Stimulated activated CD8-positive, alpha-beta memory T cell treated with anti-CD3 and anti-CD28 coated beads, Interleukin-7, amount 100 ng/mL, for 4 hours (primary cell): ENCODE data around the gene RNF17.
"Not testable (repeated sequence)": the region's sequence is repeated elsewhere in the genome, so short reads cannot be mapped to it uniquely, and the experiment has no call there.

Experiments
- DNase-seq, 2 donors: peaks; one replicate each; pipeline ENCODE4 v3.0.0-alpha.2; 2020; ENCODE audit warnings: low read depth in 2 of 2

RNF17 gene, protein sequence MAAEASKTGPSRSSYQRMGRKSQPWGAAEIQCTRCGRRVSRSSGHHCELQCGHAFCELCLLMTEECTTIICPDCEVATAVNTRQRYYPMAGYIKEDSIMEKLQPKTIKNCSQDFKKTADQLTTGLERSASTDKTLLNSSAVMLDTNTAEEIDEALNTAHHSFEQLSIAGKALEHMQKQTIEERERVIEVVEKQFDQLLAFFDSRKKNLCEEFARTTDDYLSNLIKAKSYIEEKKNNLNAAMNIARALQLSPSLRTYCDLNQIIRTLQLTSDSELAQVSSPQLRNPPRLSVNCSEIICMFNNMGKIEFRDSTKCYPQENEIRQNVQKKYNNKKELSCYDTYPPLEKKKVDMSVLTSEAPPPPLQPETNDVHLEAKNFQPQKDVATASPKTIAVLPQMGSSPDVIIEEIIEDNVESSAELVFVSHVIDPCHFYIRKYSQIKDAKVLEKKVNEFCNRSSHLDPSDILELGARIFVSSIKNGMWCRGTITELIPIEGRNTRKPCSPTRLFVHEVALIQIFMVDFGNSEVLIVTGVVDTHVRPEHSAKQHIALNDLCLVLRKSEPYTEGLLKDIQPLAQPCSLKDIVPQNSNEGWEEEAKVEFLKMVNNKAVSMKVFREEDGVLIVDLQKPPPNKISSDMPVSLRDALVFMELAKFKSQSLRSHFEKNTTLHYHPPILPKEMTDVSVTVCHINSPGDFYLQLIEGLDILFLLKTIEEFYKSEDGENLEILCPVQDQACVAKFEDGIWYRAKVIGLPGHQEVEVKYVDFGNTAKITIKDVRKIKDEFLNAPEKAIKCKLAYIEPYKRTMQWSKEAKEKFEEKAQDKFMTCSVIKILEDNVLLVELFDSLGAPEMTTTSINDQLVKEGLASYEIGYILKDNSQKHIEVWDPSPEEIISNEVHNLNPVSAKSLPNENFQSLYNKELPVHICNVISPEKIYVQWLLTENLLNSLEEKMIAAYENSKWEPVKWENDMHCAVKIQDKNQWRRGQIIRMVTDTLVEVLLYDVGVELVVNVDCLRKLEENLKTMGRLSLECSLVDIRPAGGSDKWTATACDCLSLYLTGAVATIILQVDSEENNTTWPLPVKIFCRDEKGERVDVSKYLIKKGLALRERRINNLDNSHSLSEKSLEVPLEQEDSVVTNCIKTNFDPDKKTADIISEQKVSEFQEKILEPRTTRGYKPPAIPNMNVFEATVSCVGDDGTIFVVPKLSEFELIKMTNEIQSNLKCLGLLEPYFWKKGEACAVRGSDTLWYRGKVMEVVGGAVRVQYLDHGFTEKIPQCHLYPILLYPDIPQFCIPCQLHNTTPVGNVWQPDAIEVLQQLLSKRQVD (N-terminal part only)

DNA sequence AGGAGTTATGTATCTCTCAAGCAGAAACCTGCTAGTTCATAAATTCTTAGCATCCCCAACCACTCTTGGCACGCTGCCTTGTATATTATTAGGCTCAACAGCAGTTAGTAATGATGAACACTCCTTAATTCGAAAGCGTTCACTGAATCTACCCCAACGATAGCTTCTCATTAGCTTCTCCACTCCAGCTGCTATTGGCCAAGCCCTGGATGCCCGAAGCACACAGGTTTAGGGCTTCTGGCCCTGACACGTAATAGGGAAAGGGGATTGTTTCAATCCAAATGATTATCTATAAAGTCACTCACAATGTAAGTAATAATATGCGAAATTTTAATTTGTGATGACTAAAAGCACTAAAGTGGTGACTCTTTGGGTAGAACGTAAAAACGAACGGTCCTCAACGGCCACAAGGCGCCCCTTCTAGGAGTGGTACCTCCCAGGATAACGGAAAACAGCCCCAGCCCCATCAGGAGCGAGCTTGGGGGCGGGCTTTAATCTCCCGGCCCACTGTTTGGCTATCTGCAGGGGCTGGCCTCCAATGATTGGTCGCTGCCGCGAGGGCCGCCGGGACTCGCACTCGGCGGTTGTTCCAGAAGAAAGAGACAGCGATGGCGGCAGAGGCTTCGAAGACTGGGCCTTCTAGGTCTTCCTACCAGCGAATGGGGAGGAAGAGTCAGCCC is at the start of gene RNF17:
Gene RNF17, plus strand, starts transcription at position 574 of the 680 bp plus-strand sequence. Its CDS starts 35 bp downstream, at position 609.
- DNase-seq: no peak

DNA sequence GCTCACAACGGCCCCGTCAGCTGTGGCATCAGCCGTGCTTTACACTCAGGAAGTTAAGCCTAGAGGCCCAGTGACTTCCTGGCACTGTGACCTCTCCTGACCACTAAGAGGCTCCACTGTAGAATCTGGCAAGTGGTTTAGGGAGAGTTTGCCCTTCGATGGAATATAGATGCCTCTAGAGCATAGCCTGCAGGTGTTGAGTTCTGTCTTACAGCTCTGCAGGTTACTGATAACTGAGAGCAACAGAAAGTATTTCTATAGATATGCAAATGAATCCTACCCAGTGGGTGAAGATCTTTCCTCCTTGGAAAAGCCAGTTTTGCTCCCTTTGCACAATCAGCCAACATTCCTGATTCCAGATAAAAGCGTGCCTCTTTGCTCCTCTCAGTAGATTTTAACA is 48.0 kb upstream of the RNF17 start:
- DNase-seq: no peak

DNA sequence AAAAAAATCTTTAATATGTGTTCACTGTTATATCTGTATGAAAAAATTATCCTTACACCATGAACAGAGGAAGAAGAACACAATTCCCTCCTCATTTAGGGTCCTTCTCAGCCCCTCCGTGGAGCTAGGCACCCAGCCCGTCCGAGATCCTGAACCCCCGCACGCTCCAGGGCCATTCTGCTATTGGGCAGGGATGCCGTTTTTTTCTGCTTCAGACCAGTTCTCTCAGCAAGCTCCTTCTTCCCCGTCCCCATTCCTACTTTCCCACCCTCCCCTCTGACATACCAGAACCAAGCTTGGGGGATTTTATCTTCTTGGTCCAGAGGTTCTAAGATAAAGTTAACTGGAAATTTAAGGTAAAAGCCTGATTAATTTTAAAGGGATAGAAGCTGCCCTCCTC is 47.5 kb upstream of the RNF17 start:
- DNase-seq: no peak

DNA sequence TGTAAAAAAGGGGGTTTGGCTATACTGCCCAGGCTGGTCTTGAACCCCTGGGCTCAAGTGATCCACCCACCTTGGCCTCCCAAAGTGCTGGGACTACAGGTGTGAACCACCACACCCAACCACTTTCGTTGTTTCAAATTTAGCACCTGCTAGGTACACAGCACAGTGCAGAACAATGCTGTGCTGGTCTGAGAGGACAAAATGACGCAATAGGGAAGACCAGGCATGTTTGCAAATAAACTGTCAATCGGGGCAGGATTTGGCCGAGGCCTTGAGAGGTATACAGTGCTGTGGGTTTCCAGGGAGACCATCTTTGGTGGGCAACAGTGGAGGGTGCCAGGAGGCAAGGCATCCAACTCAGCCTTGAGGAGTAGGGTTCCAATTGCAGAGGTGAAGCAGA is 46.8 kb upstream of the RNF17 start:
- DNase-seq: no peak

DNA sequence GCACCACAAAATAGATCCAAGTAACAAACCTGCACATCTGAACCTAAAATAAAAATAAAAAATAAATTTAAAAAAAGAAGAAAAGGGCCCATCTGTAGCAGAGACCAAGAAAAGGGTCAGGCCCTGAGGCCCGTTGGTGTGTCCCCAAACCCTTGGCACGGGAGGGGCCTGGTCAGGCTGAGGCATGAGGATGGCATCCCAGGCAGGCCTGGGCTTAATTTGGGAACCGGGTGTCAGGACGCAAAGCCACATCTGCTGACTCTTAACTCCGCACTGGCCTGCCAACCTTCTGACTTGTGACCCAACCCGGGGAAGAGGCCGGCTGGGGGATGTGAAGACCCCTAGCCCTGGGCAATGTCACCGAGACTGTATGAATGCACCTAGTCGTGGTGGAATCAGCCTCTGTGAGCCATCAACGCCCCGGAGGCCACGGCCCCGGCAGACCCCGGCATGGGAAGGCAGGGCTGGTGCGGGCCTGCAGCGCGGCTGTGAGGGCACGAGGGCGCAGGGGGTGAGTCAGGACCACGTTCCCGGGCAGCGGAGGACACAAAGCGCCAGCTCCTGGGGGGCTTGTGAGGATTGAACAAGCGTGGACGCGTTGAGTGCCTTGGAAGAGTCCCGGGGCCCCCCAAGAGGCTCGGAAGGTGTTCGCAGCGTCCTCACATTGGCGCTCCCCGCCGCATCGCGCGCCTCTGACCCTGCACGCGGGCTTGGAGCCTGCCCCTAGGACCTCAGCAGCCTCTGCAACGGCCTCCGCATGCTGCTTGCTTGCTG is 45.6 kb upstream of the RNF17 start:
- no peak for DNase-seq

DNA sequence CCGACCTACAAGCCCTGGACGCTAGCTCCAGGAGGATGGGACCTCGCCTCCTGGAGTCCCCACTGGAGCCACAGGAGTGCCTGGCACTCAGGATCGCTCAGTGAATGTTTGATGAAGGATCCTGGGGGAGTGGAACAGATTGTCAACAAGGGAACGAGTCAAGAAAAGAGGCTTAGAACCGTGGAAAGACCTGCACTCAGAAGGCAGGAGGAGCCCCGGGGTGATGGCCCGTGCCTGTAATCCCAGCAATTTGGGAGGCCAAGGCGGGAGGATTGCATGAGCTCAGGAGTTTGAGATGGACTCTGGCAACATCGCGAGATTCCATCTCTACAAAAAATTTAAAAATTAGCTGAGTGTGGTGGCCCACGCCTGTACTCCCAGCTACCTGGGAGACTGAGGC is 44.8 kb upstream of the RNF17 start:
- no peak for DNase-seq

DNA sequence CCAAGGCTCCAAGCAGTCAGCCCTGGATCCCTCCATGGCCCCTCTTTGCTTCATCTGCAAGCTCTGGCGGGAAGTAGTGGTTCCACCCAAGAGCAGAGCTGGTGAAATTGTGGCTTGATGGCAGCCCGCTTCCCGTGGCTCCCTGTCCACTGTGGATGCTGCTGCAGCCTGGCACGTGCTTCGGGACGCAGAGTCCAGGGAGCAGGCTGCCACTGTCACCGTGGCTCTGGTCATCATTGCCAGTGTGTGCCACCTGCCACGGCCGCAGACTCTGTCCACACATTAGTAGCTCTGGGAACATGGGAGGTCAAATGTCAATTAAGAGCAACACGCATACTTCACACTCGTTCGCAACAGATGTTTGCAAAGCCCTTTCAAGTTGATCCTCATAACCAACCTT is 40.8 kb upstream of the RNF17 start:
- DNase-seq: no peak

DNA sequence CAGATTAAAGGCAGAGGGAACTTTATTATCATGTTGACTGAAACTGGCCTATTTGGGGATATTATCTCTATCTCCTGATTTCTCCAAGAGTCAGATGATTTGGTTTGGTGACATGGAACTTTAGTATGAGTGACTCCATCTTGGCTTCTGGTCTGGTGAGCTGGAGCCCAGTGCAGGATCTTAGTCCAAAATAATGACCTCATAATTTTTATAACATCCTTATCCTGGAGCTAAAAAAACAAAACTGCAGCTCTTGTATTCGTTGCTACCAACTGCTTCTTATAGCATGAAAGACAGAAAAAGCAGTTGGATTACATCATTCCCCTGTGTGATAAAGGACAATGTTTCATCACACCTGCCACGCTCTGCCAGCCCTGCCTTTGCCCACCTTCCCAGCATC is 39.3 kb upstream of the RNF17 start:
- no peak for DNase-seq

DNA sequence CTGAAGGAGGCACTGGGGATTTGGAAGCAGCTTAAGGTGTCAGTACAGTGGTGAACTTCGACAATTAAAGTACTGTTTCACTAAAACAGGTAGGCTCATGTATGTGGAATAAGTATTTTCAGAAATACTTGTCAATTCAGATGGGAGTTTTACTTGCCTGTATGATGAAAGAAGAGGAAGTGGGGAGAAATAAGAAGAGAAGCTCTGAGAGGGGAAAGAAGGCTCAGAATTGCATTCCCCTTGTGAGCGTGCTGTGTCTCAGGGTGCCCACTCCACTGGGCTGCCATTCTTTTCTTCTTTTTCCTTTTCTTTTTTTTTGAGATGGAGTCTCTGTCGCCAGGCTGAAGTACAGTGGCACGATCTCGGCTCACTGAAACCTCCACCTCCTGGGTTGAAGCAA is 38.6 kb upstream of the RNF17 start:
- no peak for DNase-seq

DNA sequence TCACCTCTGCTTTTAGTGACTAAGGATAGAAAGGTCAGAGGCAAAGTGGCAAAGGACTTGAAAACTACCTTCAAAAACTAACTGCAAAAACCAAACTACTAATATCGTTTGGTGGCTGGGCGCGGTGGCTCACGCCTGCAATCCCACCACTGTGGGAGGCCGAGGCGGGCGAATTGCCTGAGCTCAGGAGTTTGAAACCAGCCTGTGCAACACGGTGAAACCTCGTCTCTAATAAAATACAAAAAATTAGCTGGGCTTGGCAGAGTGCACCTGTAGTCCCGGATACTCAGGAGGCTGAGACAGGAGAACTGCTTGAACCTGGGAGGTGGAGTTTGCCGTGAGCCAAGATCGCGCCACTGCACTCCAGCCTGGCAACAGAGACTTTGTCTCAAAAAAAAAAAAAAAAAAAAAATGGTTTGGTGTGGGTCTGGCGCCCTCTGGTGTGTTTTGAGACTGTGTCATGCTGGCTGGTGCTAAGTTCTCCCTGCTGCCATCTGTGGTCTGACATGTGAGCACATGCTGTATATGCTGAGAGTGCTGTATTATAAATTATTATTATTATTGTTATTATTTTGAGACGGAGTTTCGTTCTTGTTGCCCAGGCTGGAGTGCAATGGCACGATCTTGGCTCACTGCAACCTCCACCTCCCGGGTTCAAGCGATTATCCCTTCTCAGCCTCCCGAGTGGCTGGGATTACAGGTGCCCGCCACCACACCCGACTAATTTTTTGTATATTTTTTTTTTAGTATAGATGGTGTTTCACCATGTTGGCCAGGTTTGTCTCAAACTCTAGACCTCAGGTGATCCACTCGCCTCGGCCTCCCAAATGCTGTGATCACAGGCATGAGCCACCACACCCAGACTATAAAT is 36.0 kb upstream of the RNF17 start:
- DNase-seq: peak; percentile 44 to 55

DNA sequence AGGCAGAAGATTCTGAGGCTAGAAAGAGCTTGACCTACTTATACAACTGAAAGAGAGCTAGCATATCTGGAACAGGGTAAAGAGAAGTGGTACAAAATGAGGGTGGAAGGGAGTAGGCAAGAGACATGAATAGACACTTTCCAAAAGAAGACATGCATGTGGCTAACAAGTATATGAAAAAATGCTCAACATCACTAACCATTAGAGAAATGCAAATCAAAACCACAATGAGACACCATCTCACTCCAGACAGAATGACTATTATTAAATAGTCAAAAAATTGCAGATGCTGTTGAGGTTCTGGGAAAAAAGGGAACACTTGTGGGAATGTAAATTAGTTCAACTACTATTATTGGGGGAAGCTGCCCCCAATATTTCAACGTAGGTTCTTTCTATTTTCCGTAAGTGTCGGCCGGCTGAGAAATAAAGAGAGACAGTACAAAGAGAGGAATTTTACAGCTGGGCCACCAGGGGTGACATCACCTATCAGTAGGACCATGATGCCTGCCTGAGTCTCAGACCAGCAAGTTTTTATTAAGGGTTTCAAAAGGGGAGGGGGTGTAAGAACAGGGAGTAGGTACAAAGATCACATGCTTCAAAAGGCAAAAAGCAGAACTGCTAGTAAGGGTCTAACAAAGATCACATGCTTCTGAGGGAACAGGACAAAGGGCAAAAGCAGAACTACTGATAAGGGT is 32.9 kb upstream of the RNF17 start:
- DNase-seq: not testable (repeated sequence)

DNA sequence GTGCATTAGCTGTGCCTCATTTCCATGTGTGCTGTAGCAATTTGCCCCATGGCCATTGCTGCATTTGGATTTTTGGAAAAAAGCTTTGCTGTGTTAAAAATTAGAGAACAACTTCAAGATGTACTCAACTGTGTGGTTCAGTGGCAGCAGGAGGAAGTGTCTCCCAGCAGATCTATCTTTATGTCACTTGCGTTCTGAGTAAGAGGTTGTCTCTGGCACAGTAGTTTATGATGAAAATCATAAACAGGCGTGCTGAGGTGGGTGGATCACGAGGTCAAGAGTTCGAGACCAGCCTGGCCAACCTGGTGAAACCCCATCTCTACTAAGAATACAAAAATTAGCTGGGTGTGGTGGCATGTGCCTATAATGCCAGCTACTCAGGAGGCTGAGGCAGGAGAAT is 29.0 kb upstream of the RNF17 start:
- no peak for DNase-seq

DNA sequence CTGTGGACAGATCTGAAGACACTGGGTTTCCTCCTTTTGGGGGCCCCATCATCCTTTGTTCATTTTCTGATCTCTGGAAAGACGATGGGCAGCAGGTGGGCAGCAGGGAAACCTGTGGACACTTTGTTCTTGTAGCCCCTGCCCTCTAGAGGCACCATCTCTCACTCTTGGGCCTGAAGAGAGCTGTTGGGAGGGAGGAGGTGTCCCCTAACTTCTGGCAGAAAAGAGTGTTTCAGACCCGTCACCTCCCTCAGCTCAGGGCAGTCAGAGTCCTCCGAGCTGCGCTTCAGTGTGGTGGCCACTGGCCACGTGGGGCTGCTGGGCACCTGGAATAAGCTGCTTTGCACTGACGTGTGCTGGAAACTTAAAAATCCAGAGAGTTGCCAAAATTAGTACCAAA is 26.9 kb upstream of the RNF17 start:
- DNase-seq: no peak

DNA sequence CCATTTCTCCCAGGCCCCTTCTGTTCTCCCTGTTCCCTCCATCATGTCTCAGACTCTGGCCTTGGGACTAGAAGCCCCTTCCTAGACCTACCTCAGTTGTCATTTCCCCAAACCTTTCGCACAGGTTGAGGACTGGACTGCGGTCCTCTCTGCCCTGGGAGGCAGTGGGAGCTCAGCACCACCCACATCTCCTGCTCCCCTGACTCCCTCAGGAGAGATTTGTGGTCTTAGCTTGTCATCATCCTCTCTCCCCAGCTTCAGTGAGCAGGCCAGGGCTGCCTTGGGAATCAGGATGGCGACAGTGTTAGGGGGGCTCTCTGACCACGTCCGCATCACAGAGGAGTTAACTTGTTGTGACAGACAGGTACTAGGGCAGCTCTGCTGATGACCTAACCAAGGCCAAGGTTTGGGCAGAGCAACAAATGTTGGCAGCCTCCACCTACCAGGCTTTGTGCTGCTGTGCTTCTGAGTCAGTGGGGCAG is 25.6 kb upstream of the RNF17 start:
- DNase-seq: no peak

DNA sequence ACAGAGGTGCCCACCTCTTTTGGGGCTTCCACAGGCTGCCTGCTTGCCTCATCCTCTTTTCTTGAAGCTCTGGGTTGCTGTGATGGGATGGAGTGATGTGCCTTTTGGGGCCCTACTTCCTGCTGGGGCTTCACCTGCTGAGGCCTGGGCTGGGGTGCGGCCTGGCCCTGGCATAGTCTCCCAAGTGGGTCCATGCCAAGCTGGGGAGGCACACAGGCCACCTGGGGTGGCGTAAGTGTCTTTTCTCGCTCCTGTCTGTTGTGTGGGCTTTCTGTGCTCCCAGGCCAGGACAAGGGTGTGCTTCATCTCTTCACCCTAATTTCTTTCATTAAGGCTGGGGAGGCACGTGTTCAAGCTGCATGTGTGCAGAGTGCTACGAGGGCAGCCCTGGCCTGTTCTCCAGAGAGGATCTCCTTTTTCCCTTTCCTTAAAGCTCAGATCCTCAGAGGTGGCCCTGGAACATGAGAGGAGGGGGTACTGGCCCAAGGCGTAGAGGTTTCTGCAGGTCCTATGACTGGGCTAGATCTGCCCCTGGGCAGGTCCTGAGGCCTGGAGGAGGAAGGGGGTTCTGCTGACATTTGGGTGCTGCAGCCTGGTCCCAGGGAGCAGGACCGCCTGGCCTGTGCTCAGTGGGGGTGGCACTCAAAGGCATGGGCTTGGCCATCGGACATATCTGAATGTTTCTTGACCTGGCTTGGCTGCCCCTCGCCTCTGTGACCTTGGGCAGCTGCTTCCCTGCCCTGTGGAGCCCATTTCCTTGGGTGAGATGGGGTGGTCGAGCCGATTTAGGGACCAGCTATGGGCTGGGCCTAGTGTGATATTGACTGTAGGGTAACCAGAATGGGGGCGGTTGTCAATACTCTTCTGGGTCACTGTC is 23.7 kb upstream of the RNF17 start:
- no peak for DNase-seq

DNA sequence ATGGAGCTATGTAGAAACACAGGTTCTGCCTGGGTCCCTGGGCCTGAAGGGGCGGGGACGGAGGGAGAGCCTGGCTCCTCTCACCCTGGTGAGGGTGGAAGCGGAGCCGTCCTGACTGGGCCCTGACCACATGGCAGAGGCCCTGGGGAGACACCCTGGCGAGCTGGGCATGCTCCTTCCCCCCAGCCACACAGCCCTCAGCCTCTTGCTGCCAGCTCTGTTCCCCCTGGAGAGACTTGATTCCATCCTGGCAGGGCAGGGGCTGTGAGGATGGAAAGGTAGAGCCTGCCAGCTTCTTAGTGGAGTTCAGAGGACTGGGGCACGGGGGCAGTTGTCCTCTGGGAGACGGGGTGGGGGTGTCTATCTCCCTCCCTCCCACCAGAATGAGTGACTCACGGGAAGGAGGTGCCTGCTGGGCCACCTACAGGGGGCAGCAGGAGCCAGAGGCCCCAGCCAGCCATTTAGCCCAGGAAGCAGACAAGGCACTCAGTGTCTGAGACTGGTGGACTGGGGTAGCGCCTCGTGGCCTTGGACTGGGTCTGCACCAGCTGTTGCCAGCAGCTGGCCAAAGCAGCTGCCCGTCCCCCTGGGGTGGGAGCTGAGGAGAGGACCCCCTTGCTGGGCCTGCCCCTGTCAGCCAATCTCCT is 22.8 kb upstream of the RNF17 start:
- no peak for DNase-seq

DNA sequence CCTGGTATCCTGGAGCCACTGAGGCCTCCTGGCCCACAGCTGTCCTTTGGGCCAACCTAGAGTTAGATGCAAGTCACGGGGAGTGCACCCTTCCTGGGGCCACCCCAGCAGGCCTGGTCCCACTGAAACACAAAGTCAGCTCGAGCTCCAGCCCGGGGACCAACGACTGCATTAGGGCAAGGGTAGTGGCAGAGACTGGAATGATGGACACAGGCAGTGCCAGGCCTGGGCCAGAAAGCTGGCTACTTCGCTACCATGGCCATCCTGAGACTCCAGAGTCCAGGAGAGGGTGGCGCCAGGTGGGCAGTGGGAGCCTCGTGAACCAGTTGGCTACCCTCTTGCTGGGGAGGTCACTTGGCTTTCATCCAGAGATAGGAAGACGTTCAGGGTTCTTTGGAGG is 22.2 kb upstream of the RNF17 start:
- no peak for DNase-seq
